ENCODE data around the gene PANX1.

PANX1 gene

GRCh38 chr11:94218372-94218771 lies 89.7 kb downstream of the PANX1 start:
- no peak for DNase-seq (ENCODE audit: low read depth)
- no peak overlapping the region for H3K4me3 ChIP-seq (ENCODE audit: low read length)
- TF ChIP-seq CTCF (conservative IDR thresholded peaks at IDR 0.05; ENCODE audit: low read depth, low read length), result no peak

DNA sequence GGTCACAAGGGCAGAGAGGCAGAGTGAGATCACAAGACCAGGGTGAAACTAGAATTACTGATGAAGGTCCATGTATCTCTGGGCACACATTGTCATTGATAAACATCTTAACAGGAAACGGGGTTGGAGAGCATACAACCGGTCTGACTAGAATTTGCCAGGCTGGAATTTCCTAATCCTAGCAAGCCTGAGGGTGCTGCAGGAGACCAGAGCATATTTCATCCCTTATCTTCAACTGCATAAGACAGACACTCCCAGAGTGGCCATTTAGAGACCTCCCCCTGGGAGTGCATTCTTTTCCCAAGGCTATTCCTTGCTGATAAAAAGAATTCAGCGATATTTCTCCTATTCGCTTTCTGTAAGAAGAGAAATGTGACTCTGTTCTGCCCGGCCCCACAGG lies 91.1 kb downstream of the PANX1 start:
- DNase-seq (ENCODE audit: low read depth), result no peak
- TF ChIP-seq CTCF (conservative IDR thresholded peaks at IDR 0.05; ENCODE audit: low read depth, low read length), result no peak
- no peak overlapping the region for H3K4me3 ChIP-seq (ENCODE audit: low read length)

DNA sequence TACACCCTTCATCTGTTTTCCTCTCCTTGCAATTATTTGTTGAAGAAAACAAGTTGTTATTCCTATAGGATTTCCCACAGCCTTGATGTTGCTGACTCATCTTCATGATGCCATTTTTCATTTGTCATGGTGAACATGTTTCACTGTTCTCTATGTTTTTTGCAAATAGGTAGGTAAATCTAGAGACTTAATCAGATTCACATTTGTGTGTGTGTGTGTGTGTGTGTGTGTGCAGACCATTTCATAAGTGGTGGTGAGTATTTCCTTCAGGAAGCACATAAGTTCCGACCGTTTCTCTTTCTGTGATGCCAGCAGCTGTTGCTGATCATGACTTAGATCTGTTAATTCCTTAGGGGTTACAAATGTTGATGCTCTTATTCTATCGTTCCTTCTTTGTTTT lies 95.4 kb downstream of the PANX1 start:
- no peak for TF ChIP-seq CTCF (conservative IDR thresholded peaks at IDR 0.05; ENCODE audit: low read depth, low read length)
- DNase-seq (ENCODE audit: low read depth), result no peak
- H3K4me3 ChIP-seq (ENCODE audit: low read length), result no peak overlapping the region

Measured in retinal pigment epithelial cell (primary cell).